Prostate gland (tissue), 2 donors: ENCODE data around the gene MUC2.

Source experiments
- POLR2A ChIP-seq: fragments of 450-650 bp; IDR thresholded peaks from one replicate; pipeline ENCODE4 v1.6.1; 2016; ENCODE audit warnings: antibody characterized with exemption, mild to moderate bottlenecking
- TF ChIP-seq, protein P1 (sequence below), 4 experiments: fragments of 200-600 bp in 2 of 4; fragments of 450-650 bp in 2 of 4; sonication (generic) in 2 of 4; IDR thresholded peaks; 1 replicate in 3 of 4; 2 replicates in 1 of 4; pipeline ENCODE4 v1.5.1; 2016 to 2019; ENCODE audit warnings: antibody characterized with exemption in 4 of 4, mild to moderate bottlenecking in 2 of 4, moderate library complexity in 2 of 4

DNA sequence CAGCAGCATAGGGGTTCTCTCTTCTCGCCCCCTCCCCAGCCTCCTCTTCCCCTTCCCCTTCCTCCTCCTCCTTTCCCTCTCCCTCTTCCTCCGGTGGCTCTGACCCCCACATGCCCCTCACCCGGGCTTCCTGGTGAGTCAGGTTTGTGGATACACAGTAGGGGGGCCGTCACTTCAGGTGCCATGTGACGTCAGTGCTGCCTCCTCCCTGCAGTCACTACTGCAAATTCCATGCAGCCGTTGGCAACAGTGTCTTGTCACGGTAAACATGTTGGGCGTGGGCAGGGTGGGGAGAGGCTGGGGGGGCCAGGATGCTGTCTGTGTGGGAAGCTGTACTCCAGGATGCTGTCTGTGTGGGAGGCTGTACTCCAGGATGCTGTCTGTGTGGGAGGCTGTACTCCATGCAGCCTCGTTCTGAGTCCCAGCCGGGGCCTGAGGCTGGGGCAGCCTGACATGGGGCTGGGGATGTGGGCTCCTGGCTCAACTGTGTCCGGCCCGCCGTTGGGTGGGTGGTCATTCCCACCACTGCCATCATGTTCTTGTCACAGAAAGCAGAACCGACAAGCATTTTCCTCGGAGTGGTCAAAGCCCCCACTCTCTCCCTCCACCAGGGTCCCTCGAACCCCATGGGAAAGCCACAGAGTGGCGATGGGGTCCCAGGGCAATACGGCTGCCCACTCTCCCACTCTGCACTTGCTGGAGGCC, 2.4 kb upstream of the MUC2 start:
- TF ChIP-seq, protein P1, sequence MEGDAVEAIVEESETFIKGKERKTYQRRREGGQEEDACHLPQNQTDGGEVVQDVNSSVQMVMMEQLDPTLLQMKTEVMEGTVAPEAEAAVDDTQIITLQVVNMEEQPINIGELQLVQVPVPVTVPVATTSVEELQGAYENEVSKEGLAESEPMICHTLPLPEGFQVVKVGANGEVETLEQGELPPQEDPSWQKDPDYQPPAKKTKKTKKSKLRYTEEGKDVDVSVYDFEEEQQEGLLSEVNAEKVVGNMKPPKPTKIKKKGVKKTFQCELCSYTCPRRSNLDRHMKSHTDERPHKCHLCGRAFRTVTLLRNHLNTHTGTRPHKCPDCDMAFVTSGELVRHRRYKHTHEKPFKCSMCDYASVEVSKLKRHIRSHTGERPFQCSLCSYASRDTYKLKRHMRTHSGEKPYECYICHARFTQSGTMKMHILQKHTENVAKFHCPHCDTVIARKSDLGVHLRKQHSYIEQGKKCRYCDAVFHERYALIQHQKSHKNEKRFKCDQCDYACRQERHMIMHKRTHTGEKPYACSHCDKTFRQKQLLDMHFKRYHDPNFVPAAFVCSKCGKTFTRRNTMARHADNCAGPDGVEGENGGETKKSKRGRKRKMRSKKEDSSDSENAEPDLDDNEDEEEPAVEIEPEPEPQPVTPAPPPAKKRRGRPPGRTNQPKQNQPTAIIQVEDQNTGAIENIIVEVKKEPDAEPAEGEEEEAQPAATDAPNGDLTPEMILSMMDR (IDR thresholded peaks at IDR 0.05), result no peak
- no peak for TF ChIP-seq POLR2A
